WERI-Rb-1 (cell line): ENCODE data around the gene PSMC5.
A peak's percentile ranks its signal among the peaks of the same experiment; 100 is the strongest.

Experiments used
- DNase-seq: peaks from one replicate; pipeline ENCODE4 v3.0.0-alpha.2; 2020
- H3K27ac ChIP-seq: fragments of 250-450 bp; sonication (Bioruptor Pico); 2 replicates; pipeline ENCODE4 v1.5.1; 2020; ENCODE audit warnings: mild to moderate bottlenecking, moderate library complexity
- H3K27me3 ChIP-seq: fragments of 250-450 bp; sonication (Bioruptor Pico); 2 replicates; pipeline ENCODE4 v1.5.1; 2021; ENCODE audit warnings: mild to moderate bottlenecking, low read depth, moderate library complexity; ENCODE audit not compliant: insufficient read depth, severe bottlenecking
- H3K36me3 ChIP-seq: fragments of 250-450 bp; sonication (Bioruptor Pico); 2 replicates; pipeline ENCODE4 v1.5.1; 2020; ENCODE audit warnings: mild to moderate bottlenecking, moderate library complexity
- H3K4me3 ChIP-seq: 2 replicates; pipeline ENCODE4 v1.5.1; 2011; ENCODE audit warnings: low read depth, mild to moderate bottlenecking, control low read depth, low read length
- H3K9me3 ChIP-seq: fragments of 250-450 bp; sonication (Bioruptor Pico); 2 replicates; pipeline ENCODE4 v1.5.1; 2021; ENCODE audit warnings: mild to moderate bottlenecking, moderate library complexity; ENCODE audit not compliant: severe bottlenecking
- TF ChIP-seq, protein P1 (sequence below): IDR thresholded peaks from 2 replicates; pipeline ENCODE4 v1.5.1; 2011; ENCODE audit warnings: low read depth, mild to moderate bottlenecking, control low read depth, inconsistent platforms, low read length

Gene PSMC5

DNA sequence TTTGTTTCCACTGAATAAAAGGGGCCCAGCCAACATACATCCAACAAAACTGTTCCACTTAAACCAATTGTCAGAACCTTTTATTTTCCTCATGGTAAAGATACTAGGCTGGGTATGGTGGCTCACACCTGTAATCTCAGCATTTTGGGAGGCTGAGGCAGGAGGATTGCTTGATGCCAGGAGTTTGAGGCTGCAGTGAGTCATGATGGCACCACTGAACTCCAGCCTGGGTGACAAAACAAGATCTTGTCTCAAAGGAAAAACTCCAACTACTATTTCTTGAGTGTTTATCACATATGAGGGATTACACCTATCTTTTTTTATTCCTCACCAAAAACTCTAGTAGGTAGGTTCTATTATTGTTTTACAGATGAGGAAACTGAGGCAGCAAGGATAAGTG is 4.7 kb upstream of the PSMC5 start:
- H3K36me3 ChIP-seq, result peaks cover 83% of the 10 kb centered on the region

DNA sequence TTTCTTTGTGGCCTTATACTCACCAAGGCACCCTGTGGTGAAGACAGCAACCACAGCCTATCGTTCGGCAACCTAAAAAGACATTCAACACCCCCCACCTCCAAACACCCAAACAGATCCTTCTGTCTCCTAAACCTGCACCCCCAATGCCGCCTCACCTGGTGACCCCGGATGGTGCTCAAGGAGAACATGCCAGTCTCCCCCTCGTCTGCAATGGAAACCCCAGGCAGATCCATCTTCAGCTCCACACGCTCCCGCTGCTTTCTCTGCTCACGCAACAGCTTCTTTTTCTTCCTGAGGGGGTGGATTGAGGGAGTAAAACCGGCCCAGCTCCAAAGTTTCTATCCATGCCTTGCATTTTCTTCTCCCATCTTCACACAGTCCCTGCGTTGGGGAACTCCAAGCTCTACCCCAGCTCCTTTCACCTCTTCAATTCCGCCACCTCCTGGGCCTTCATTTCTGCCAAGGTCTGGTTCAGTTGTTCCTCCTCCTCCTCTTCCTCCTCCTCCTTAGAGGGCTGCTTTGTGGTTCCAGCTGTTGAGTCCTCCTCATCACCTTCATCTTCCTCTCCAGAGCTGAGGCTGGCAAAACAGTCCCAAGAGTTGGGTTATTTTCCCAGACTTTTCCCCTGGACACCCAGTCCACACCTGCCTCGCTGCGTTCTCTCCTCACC is 3.4 kb upstream of the PSMC5 start:
- TF ChIP-seq, protein P1, sequence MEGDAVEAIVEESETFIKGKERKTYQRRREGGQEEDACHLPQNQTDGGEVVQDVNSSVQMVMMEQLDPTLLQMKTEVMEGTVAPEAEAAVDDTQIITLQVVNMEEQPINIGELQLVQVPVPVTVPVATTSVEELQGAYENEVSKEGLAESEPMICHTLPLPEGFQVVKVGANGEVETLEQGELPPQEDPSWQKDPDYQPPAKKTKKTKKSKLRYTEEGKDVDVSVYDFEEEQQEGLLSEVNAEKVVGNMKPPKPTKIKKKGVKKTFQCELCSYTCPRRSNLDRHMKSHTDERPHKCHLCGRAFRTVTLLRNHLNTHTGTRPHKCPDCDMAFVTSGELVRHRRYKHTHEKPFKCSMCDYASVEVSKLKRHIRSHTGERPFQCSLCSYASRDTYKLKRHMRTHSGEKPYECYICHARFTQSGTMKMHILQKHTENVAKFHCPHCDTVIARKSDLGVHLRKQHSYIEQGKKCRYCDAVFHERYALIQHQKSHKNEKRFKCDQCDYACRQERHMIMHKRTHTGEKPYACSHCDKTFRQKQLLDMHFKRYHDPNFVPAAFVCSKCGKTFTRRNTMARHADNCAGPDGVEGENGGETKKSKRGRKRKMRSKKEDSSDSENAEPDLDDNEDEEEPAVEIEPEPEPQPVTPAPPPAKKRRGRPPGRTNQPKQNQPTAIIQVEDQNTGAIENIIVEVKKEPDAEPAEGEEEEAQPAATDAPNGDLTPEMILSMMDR, result no peak
- no peak for DNase-seq
- no peak overlapping the region for H3K27ac ChIP-seq
- no peaks in the 10 kb centered on the region for H3K9me3 ChIP-seq
- H3K36me3 ChIP-seq, result peaks cover 77% of the 10 kb centered on the region
- H3K27me3 ChIP-seq, result no peaks in the 10 kb centered on the region
- no peak overlapping the region for H3K4me3 ChIP-seq

More for the DNA sequence above, 4.7 kb upstream of the PSMC5 start:
- Histone ChIP-seq H3K9me3 (no peaks in the 10 kb centered on the region), H3K27me3 (no peaks in the 10 kb centered on the region), H3K27ac (no peak overlapping the region), H3K4me3 (no peak overlapping the region)
- DNase-seq, result no peak
- TF ChIP-seq, protein P1, result no peak

DNA sequence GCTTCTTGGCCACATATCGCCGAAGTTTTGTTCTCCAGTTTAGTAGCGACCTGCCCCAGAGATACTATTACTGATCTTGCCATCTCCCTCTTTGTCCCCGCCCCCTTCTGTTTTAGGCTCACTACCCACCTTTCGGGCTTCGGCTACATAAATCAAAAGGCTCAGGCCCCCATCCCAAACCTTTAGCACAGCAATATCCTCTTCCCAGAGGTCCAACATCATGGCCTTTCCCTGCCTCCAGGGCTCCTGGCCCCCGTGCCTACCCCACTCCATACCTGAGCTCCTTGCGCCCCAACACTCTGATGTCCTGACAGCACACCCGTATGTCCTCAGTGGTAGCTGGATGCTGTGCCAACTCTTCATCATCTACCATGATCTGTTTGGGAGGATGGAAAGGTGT is 2.9 kb upstream of the PSMC5 start:
- TF ChIP-seq, protein P1, result no peak
- Histone ChIP-seq H3K27me3 (no peaks in the 10 kb centered on the region), H3K4me3 (no peak overlapping the region), H3K36me3 (peaks cover 77% of the 10 kb centered on the region), H3K27ac (no peak overlapping the region), H3K9me3 (no peaks in the 10 kb centered on the region)
- no peak for DNase-seq

DNA sequence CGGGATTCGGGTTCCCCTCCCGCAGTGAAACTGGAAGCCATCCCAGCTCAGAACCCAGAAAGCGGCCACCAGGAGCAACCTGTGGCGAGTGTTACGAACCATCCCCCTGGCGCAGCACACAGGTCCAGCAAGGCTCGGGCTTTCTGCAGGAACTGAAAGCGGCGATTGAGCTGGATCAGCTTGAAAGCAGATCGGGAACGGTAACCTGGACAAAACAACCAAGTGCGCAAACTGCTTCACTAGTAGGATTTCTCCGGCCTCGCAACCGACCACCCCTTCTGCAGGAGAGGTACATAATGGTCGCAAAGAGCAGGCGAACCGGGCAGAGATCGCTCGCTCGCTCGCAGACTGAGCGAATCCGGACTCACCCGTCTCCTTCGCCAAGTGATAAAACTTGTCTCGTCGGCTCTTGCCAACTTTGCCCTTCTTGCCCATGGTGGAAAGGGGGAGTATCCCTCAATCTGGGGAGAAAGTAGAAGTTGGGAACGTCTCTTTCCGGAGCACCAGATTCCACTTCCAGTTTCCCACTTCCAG is 696 bp upstream of the PSMC5 start:
- no peaks in the 10 kb centered on the region for H3K9me3 ChIP-seq
- no peaks in the 10 kb centered on the region for H3K27me3 ChIP-seq
- peaks cover 80% of the 10 kb centered on the region for H3K36me3 ChIP-seq
- H3K27ac ChIP-seq, result peak overlapping the region; percentile 98
- no peak for DNase-seq
- peak overlapping the region; percentile 71 for H3K4me3 ChIP-seq
- TF ChIP-seq, protein P1, result no peak

DNA sequence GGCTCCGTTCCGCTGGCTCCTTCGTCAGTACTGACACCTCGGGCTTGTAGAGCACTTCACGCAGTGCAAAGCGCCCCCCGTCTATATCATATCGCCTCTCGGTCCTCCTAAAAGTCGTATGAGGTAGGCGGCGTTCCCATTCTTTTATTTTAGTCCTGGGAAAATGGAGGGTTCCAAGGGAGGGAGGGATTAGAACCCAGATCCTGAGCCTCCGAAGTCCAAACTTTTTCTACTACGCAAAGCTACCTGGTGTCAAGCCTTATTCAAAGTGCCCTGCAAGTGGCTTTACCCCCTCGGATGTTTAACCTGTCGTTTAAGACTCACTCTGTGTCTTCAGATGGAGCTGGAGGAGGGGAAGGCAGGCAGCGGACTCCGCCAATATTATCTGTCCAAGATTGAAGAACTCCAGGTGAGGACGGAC is 580 bp downstream of the PSMC5 start:
- H3K27me3 ChIP-seq, result no peaks in the 10 kb centered on the region
- TF ChIP-seq, protein P1, result no peak
- H3K9me3 ChIP-seq, result no peaks in the 10 kb centered on the region
- no peak for DNase-seq
- peak overlapping the region; percentile 98 for H3K27ac ChIP-seq
- H3K36me3 ChIP-seq, result peaks cover 80% of the 10 kb centered on the region
- peak overlapping the region; percentile 71 for H3K4me3 ChIP-seq

DNA sequence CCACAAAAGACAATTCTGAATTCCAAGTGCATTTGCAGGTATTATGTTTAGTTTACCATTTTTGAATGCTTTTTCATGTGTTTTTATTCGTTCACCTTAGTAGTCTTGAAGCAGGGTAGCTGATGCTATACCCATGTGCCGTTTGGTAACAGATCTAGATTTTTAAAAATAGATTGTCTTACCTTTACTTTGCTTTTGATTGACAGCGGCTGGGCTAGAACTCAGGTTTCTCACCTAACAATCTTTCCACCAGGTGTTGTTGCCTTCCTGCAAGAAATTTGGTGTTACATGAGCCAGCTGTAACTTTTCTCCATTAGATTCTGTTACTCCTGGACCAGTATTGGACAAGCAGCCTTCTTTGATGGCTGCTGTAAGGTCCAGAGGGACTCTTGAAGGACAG is 1.7 kb downstream of the PSMC5 start:
- no peak overlapping the region for H3K4me3 ChIP-seq

More for the DNA sequence above, 1.7 kb downstream of the PSMC5 start:
- Histone ChIP-seq H3K27me3 (no peaks in the 10 kb centered on the region), H3K9me3 (no peaks in the 10 kb centered on the region), H3K36me3 (peaks cover 80% of the 10 kb centered on the region), H3K27ac (no peak overlapping the region)
- TF ChIP-seq, protein P1, result no peak
- DNase-seq, result no peak
